Measurements from ENCODE around the gene AP4E1.
"Not testable (repeated sequence)": the region's sequence is repeated elsewhere in the genome, so short reads cannot be mapped to it uniquely, and the experiment has no call there.

The AP4E1 gene

DNA sequence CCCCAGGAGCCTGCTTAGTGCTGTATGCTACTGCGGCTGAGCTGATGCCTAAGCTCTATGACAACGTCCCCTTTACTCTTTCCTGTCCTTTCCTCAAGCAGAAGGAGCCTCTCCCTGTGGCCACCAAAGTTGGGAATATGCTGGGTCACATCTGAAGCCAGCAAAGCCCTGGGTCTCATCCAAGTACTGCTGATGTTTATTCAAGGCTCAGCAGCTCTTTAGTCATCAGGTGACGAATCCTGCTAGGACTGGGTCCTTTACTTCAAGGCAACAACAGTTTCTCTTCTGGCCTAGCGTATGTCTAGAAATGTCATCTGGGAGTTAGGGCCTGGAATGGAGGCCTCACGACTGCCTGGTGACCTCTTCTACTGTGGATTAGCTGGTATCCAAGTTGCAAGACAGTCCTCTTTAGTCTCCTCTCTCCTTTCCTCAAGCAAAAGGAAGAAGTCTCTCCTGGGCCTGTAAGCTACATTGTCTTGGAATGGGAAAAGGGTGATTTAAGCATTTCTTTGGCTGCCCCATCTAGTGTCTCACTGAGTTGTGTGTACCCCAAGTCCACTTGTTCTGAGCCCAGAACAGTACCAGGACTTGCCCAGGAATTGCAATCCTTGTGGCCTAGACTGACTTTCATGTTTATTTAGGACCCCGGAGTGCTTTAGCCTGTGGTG lies 122.3 kb downstream of the AP4E1 start:
- H3K4me3 ChIP-seq (ENCODE audit: low read length): no peak overlapping the region
- DNase-seq: no peak
- H3K79me2 ChIP-seq (ENCODE audit: low read length): no peaks in the 10 kb centered on the region
- H3F3A ChIP-seq (ENCODE audit: insufficient read depth, low read length): no peaks in the 10 kb centered on the region
- H3K9ac ChIP-seq (ENCODE audit: low read length): no peak overlapping the region
- no peaks in the 10 kb centered on the region for H3K27me3 ChIP-seq (replicated peaks; ENCODE audit: insufficient read depth, low read length)
- no peaks in the 10 kb centered on the region for H3K4me1 ChIP-seq (ENCODE audit: low read length)
- H3K4me2 ChIP-seq (ENCODE audit: low read depth, low read length): no peak overlapping the region
- no peak overlapping the region for H2AFZ ChIP-seq (ENCODE audit: low read length)
- no peak overlapping the region for H3K27ac ChIP-seq (ENCODE audit: low read length)
- no peaks in the 10 kb centered on the region for H3K9me2 ChIP-seq (replicated peaks; ENCODE audit: insufficient read depth, low read length)
- no peaks in the 10 kb centered on the region for H4K20me1 ChIP-seq (ENCODE audit: insufficient read depth, low read length)
- H3K36me3 ChIP-seq (replicated peaks; ENCODE audit: insufficient read depth, low read length): no peaks in the 10 kb centered on the region
- H3K9me3 ChIP-seq (replicated peaks; ENCODE audit: insufficient read depth, low read length): no peaks in the 10 kb centered on the region
- no peak for TF ChIP-seq EZH2phosphoT487 (IDR thresholded peaks at IDR 0.05; ENCODE audit: low read length)
- TF ChIP-seq, protein P1, sequence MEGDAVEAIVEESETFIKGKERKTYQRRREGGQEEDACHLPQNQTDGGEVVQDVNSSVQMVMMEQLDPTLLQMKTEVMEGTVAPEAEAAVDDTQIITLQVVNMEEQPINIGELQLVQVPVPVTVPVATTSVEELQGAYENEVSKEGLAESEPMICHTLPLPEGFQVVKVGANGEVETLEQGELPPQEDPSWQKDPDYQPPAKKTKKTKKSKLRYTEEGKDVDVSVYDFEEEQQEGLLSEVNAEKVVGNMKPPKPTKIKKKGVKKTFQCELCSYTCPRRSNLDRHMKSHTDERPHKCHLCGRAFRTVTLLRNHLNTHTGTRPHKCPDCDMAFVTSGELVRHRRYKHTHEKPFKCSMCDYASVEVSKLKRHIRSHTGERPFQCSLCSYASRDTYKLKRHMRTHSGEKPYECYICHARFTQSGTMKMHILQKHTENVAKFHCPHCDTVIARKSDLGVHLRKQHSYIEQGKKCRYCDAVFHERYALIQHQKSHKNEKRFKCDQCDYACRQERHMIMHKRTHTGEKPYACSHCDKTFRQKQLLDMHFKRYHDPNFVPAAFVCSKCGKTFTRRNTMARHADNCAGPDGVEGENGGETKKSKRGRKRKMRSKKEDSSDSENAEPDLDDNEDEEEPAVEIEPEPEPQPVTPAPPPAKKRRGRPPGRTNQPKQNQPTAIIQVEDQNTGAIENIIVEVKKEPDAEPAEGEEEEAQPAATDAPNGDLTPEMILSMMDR (IDR thresholded peaks at IDR 0.05; ENCODE audit: low read length): no peak
- no peak for TF ChIP-seq EZH2 (optimal IDR thresholded peaks at IDR 0.05; ENCODE audit: low read depth, low read length)

DNA sequence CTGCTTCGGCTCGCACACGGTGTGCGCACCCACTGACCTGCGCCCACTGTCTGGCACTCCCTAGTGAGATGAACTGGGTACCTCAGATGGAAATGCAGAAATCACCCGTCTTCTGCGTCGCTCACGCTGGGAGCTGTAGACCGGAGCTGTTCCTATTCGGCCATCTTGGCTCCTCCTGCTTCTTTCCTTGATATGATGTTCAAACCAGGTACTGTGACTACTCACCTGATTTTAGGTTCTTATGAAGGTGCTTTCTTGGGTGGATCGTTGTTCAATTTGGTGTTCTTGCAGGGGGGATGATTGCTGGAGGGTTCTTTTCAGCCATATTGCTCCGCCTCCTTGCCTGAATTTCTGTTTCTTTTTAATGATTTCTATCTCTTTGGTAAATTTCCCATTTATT lies 129.0 kb downstream of the AP4E1 start:
- not testable (repeated sequence) for H2AFZ ChIP-seq (ENCODE audit: low read length); H3K36me3 ChIP-seq (replicated peaks; ENCODE audit: insufficient read depth, low read length); H3K9me3 ChIP-seq (replicated peaks; ENCODE audit: insufficient read depth, low read length); H4K20me1 ChIP-seq (ENCODE audit: insufficient read depth, low read length); H3K79me2 ChIP-seq (ENCODE audit: low read length); H3K4me2 ChIP-seq (ENCODE audit: low read depth, low read length); H3F3A ChIP-seq (ENCODE audit: insufficient read depth, low read length); H3K9me2 ChIP-seq (replicated peaks; ENCODE audit: insufficient read depth, low read length); H3K9ac ChIP-seq (ENCODE audit: low read length); DNase-seq; H3K4me3 ChIP-seq (ENCODE audit: low read length); H3K4me1 ChIP-seq (ENCODE audit: low read length); H3K27me3 ChIP-seq (replicated peaks; ENCODE audit: insufficient read depth, low read length); H3K27ac ChIP-seq (ENCODE audit: low read length)

DNA sequence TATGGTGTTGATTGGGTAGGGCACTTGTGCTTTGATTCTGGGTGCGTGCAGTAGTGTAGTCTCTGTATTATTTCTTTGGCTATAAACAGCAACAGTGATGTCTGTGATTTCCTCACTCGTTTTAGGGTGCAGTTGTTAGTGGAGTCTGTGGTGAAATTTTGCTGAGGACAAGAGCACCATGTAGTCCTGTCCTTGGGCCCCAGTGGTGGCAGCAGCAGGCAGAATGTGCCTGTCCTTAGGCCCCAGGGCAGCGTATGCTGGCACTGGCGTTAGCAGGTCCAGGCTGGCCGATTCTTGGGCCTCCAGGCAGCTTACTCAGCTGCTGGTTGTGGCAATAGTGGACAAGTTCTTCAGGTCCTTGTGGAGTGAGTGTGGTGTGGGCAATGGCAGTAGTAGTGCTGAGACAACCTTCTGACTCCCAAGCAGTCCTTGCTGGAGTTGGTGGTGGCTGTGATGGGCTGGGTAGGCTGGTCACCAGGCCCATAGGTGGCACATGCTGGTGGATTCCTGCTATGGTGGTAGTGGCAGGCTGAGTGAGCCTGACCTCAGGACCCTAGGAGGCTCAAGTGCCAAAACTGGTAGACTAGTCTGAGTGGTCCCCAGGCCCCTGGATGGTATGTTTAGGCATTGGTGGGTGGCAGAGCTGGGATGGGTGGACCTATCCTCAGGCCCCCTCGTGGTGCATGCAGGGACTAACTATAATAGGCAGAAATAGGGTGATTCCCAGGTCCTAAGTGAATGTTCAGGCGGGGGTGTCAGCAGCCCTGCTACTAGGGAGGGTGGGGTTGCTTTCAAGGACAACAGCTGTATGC lies 129.9 kb downstream of the AP4E1 start:
- H3K36me3 ChIP-seq (replicated peaks; ENCODE audit: insufficient read depth, low read length): no peaks in the 10 kb centered on the region
- no peak overlapping the region for H3K27ac ChIP-seq (ENCODE audit: low read length)
- H3K4me2 ChIP-seq (ENCODE audit: low read depth, low read length): no peak overlapping the region
- no peaks in the 10 kb centered on the region for H3F3A ChIP-seq (ENCODE audit: insufficient read depth, low read length)
- H3K79me2 ChIP-seq (ENCODE audit: low read length): no peaks in the 10 kb centered on the region
- H3K4me1 ChIP-seq (ENCODE audit: low read length): no peaks in the 10 kb centered on the region
- no peaks in the 10 kb centered on the region for H3K9me3 ChIP-seq (replicated peaks; ENCODE audit: insufficient read depth, low read length)
- H3K27me3 ChIP-seq (replicated peaks; ENCODE audit: insufficient read depth, low read length): no peaks in the 10 kb centered on the region
- no peak overlapping the region for H2AFZ ChIP-seq (ENCODE audit: low read length)
- no peak overlapping the region for H3K4me3 ChIP-seq (ENCODE audit: low read length)
- H4K20me1 ChIP-seq (ENCODE audit: insufficient read depth, low read length): no peaks in the 10 kb centered on the region
- no peak overlapping the region for H3K9ac ChIP-seq (ENCODE audit: low read length)
- no peaks in the 10 kb centered on the region for H3K9me2 ChIP-seq (replicated peaks; ENCODE audit: insufficient read depth, low read length)
- TF ChIP-seq, protein P1 (IDR thresholded peaks at IDR 0.05; ENCODE audit: low read length): no peak
- TF ChIP-seq EZH2phosphoT487 (IDR thresholded peaks at IDR 0.05; ENCODE audit: low read length) (no peak), EZH2 (optimal IDR thresholded peaks at IDR 0.05; ENCODE audit: low read depth, low read length) (no peak)
- no peak for DNase-seq

DNA sequence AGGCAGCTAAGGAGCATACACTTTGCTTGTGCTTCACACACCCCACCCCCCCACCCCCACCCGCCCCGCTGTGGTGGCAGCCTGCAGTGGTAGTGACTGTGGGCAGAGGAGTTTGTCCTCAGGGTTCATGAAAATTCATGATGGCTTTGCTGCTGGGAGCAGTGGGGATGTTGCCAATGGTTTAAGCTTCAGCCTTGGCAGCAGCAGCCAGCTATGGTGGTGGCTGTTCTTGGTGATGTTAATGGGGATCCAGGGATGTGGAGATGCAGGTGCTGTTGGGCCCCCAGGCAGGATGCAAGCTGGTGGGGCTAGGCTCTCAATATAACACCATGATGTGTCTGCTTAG lies 130.5 kb downstream of the AP4E1 start:
- no peak overlapping the region for H3K4me3 ChIP-seq (ENCODE audit: low read length)
- H3K27ac ChIP-seq (ENCODE audit: low read length): no peak overlapping the region
- H3K27me3 ChIP-seq (replicated peaks; ENCODE audit: insufficient read depth, low read length): no peaks in the 10 kb centered on the region
- no peaks in the 10 kb centered on the region for H4K20me1 ChIP-seq (ENCODE audit: insufficient read depth, low read length)
- no peaks in the 10 kb centered on the region for H3K79me2 ChIP-seq (ENCODE audit: low read length)
- TF ChIP-seq, protein P1 (IDR thresholded peaks at IDR 0.05; ENCODE audit: low read length): no peak
- TF ChIP-seq EZH2phosphoT487 (IDR thresholded peaks at IDR 0.05; ENCODE audit: low read length) (no peak), EZH2 (optimal IDR thresholded peaks at IDR 0.05; ENCODE audit: low read depth, low read length) (no peak)
- no peaks in the 10 kb centered on the region for H3K4me1 ChIP-seq (ENCODE audit: low read length)
- no peak for DNase-seq
- H2AFZ ChIP-seq (ENCODE audit: low read length): no peak overlapping the region
- no peak overlapping the region for H3K4me2 ChIP-seq (ENCODE audit: low read depth, low read length)
- H3K9me3 ChIP-seq (replicated peaks; ENCODE audit: insufficient read depth, low read length): no peaks in the 10 kb centered on the region
- no peaks in the 10 kb centered on the region for H3F3A ChIP-seq (ENCODE audit: insufficient read depth, low read length)
- no peak overlapping the region for H3K9ac ChIP-seq (ENCODE audit: low read length)
- no peaks in the 10 kb centered on the region for H3K9me2 ChIP-seq (replicated peaks; ENCODE audit: insufficient read depth, low read length)
- no peaks in the 10 kb centered on the region for H3K36me3 ChIP-seq (replicated peaks; ENCODE audit: insufficient read depth, low read length)

Data from MM.1S (cell line).